ENCODE results near the gene JPH3.
"Not testable (repeated sequence)": the region's sequence is repeated elsewhere in the genome, so short reads cannot be mapped to it uniquely, and the experiment has no call there.

The JPH3 gene

DNA sequence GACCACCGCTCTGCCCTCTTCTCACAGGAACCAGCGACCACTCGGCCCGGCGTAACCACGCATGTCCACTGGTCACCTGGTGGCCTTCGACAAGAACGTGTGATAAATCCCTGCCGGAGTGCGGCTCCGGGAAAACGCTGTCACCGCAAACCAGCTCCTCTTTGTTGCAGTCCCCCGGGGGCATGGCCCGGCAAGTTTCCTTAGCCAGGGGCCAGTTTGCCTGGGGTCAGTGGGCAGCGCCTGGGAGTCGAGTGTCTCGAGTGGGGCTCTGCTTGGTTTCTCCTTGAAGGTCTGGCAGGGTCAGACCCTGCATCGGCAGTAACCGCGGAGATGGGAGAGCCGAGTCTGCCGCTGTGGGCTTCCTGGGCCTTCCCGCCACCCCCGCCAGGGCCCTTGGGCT is 52.5 kb downstream of the JPH3 start:
- no peak for DNase-seq (ENCODE audit: low read depth)

DNA sequence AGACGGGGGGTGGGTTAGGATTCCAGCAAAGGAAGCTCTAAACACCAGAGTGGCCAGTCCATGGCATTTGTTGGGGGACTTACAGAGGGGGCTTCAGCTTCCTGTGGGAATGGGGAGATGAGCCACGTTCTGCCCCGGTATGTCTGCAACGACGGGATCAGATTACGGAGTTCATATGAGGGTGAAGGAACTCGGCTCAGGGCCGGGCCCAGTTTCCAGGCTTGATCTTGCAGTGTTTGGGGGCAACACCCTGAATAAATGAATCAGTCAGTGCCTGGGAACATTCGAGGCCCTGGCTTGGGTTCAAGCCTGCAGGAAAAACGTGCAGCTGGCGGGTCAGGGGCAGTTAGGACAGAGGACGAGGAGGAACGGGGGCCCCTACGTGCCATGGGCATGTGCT is 54.0 kb downstream of the JPH3 start:
- no peak for DNase-seq (ENCODE audit: low read depth)

DNA sequence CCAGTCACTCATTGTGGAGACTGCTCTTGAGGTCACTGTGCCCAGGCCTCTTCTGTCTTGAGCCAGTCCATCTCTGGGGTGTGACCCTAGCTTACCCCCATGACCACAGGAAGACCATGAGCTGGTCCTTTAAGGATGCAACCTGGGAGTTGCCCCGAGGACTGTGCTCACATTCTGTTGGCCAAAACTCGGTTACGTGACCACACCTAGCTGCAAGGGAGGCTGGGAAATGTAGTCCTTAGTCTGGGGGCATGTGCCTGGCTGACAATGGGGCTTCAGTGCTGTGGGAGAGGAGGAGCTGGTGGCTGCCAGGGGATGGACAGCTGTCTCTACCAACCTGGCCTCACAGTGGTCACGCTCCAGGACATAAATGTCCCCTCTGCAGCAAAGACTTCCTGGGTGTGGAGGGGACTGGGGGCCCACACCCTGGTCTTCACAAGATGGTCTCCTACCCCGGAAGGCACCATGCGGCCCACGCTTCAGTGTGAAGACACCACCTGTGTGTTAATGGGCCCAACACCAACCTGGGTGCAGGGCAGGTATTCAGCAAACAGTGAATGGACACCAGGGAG is 55.4 kb downstream of the JPH3 start:
- no peak for DNase-seq (ENCODE audit: low read depth)

DNA sequence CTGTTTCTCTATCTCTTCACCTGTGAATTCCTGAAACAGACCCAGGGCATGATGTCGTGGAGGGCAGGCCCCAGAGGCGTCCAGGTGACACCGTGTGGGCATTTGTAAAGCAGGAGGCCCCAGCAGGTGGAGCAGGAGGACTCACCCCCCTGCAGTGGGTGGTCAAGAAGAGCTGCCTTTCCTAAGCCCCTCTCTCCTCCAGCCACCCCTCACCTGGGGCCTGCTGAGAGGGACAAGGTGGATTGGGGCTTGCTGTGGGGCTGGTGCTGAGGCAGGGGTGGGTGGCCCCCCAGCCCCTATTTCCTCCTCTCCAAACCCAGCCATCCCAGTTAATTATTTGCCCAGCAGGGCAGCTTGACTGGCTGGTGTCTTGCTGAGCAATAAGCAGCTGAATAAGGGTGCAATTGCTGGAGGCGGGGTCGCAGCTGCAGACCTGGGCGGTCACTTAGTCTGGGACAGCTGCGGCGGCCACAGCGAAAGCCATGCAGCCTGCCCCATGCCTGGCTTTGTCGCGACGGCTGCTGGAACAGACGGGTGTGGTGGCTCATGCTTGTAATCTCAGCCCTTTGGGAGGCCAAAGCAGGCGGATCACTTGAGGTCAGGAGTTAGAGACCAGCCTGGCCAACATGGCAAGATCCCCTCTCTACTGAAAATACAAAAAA is 56.4 kb downstream of the JPH3 start:
- DNase-seq (ENCODE audit: low read depth) = no peak

DNA sequence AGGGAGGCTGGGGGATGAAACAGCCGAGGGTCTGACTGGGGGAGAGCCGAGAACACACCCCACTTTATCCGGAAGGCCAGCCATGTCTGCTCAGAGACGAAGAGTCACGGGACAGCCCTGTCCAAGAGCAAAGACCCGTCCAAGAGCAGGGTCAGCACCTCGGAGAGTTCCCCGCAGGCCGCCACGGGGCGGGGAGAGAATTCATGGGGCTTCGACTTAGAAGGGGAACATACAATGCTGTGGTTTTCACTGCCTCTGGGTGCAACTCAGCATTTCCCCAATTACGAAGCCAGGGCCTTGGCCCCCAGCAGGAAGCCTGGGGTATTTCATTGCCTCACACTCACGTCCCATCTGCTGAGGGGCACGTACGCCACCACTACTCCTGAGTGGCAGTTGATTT is 59.3 kb downstream of the JPH3 start:
- no peak for DNase-seq (ENCODE audit: low read depth)

DNA sequence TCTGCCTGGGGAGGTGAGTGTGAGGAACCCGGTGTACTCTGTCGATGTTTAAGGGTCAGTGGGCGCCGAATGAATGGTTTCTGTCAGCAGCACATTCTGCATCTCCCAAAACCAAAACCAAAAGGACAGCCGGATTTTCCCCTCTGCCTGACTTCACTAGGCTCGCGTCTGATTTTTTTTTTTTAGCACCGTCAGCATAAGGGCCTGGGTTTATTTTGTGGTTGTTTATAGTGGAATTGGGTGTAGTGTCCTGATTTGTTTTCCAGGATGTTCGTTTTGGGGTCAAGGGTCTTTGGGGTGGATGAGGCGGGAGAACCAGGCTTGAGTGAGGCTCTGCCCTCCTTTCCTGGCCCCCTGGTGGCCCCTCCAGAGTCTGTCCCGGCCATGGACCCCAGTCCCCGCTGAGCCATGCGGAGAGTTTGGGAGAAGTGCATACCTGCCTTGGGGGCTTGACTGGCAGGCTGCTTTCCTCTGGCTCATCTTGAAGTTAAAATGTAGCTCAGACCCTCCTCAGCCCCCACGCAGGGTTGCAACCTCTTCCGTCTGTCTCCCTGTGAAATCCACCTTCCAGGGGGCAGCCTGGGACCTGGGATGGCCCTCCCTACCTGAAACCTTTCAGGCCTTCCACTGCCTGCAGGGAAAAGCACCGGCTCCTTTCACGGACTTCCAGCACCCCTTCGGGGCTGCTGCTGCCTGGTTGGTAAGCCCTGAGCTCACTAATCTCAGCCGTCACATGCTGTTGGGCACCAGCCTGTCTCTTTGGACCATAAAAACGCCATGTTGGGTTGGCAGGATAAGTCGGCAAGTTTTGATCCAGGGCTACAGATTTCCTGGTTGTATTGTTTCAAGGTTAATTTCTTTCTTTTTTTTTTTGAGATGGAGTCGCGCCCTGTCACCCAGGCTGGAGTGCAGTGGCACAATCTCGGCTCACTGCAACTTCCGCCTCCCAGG is 60.2 kb downstream of the JPH3 start:
- no peak for DNase-seq (ENCODE audit: low read depth)

DNA sequence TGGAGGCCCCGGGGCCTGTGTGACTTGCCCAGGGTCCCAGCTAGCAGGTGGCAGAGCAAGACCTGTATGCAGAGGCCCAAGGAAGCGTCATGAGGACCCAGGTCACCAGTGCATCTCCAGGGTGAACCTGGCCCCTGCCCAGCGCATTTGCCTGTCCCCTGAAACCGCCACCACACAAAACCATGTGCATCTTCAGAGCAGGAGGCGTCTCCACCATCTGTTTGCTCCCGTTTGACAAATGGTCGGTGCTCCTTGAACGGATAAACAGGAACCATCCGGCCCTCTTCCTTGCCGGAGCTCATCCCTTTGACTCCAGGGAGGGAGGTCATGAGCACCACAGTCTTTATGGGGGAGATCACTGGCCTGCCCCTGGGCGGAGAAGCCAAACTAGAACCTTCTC is 62.5 kb downstream of the JPH3 start:
- DNase-seq (ENCODE audit: low read depth) = no peak

DNA sequence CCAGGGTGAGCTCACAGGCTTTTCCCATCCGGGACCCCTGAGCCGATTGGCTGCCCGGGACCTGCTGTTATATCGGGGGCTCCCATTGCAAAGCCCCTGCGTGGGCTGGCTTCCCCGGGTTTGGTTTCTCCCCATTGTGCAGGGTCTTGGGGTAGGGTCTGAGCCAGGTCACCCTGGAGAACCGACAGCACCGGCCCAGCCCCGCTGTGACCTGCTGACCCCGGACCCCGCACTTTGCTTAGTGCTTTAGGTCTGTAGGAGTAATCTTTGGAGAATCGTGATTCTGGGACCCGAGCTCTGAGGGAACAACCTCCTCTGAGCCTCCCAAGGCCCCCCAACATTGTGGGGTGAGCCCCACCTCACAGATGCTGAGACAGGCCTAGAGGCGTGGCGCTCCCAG is 62.9 kb downstream of the JPH3 start:
- DNase-seq (ENCODE audit: low read depth) = no peak

DNA sequence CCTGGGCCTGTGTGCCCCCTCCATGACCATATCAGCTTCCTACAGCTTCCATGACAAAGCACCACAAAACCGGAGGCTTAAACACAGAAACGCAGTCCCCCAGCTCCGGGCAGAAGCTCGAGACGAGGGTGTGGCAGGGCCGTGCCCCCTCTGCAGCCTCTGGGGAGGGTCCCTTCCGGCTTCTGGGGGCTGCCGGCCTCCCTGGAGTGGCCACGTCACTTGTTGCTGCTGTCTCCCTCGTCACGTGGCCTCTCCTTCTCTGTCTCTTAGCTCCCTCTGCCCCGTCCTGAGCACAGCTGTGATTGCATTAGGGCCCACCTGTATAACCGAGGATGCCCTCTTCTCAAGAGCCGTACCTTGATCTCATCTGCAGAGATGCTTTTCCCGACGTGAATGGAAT is 64.6 kb downstream of the JPH3 start:
- DNase-seq (ENCODE audit: low read depth) = no peak

DNA sequence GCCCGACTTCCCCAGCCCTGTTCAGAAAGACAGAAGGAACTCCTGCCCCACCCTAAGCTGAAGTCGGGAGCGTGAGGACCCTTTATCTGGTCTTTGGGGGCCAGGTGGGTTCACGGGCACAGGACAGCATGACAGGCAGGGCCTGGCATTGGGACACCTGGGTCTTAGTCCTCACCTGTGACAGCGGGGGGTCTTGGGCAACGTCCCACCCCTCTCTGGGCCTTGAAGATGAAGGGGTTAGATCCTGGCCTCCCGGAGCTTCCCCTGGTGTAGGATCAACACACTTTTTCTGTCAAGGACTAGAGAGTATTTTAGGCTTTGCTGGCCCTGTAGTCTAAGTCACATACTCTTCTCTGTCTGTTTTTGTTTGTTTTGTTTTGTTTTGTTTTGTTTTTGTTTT is 65.1 kb downstream of the JPH3 start:
- DNase-seq (ENCODE audit: low read depth) = no peak

DNA sequence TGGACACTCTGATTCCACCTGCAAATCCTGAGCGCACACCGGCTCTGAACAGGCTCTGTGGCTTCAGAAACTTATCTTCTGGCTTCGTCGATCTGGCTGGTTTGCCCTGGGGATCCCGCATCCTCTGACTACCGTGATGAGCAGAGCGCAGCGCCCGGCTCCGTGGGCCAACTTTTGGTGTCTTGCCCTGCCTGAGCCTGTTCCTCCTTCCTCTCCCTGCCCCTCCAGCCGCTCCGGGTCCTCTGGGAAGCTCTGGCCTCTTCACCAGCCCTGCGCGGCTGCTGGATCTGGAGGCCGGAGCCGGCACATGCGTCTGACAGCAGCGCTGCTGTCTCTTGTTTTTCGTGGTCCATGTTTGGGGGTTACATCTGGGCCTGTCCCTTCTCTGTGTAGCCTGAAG is 65.6 kb downstream of the JPH3 start:
- no peak for DNase-seq (ENCODE audit: low read depth)

DNA sequence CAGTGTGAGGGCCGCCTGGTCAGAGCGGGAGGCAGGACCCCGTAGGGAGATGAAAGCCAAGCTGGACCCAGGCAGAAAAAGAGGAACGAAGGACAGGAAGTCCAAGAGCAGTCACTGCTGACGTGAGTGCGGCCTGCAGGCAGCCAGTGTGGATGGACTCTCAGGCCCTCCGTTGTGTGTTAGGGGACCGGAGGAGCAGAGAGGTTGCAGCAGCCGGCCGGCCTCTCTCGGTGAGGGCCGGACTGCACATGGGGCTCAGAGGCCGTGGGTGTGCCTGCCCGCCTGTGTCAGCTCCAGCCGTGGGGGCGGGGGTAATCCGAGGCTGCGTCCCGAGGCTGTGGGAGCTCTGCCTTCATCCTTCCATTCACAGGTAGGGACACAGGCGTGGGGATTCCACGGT is 67.4 kb downstream of the JPH3 start:
- DNase-seq (ENCODE audit: low read depth) = no peak

DNA sequence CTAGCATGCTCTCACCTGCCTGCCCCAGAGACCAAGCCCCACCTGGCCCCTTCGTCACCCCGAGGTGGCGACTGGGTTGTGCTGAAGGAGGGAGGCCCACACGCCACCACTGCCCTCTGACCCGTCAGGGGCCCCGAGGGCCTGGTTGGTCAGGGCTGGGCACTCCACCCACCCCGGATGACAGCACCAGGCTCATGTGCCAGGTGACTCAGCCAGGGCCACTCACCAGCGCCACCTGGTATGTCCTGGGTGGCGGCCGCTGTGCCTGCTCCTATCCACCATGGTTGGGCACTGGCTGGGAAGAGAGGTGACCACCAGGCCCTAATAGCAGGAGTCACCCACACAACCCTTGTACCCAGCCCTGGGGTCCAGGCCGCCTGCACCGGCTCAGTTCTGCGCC is 68.9 kb downstream of the JPH3 start:
- DNase-seq (ENCODE audit: low read depth) = no peak

DNA sequence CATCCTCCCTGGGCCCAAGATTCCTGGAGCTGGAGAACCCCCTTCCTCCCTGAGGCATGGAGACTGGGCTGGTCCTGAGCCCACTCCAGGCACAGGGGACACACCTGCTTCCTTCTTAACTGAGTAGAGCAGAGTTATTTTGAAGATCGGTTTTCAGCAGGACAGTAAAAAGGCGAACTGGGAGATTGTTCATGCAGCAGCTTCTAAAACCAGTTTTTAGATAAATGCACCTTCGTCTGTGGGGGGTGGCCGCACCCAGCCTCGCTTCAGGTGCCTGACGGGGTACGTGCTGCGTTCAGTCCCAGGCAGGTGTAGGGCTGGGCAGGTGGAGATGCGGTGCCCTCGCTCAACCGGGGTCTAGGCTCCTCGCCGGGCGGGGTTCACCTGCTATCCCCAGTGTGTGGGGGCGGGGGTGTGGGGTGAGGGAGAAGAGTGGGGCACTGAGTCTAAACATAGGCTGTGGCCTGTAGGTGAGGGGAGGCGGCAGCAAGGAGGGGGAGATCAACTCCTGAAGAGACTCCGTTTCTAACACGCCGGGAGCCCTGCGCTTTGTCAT is 69.5 kb downstream of the JPH3 start:
- no peak for DNase-seq (ENCODE audit: low read depth)

DNA sequence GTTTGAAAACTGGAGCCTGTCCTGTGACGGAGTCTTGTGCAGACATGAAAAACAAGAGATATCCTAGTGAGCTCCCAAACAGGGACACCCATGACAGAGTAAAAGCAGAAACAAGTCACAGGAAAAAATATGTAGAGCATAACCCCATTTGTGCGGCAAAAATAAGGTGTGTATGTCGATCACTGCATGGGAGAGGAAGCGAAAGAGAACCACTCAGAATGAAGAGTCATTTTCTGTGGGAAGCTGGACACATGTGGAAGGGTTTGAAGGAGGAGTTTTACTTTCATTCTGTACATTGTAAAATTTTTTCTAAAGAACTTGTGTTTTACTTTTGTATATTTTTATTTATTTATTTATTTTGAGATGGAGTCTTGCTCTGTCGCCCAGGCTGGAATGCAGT is 72.1 kb downstream of the JPH3 start:
- DNase-seq (ENCODE audit: low read depth) = no peak

DNA sequence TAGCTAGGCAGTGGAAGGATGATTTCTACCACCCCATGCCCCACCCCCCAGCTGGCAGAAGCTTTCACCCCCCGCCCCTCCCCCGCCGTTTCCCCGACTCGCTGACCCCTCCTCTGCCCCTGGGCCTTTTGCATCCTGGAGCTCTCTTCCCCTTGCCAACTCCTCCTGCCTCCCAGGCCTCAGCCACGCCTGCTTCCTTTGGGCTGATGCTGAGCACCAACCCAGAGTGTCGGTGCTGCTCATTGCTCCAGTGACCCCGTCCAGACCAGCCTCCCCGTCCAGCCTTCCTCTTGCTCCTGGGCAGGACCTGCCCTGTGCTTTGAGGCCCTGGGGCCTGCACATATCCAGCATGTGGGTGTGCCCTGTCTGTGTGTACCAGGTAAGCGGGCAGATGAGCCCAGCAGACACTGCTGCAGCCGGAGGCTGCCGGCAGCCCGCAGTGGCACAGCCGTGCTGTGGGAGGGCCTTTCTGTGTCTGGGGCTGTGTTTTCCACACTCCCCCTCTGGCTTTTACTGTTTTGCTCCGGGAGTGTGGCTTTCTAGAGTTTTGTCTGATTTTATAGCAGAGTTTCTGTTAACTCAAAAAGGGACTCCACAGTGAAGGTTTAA is 72.9 kb downstream of the JPH3 start:
- no peak for DNase-seq (ENCODE audit: low read depth)

DNA sequence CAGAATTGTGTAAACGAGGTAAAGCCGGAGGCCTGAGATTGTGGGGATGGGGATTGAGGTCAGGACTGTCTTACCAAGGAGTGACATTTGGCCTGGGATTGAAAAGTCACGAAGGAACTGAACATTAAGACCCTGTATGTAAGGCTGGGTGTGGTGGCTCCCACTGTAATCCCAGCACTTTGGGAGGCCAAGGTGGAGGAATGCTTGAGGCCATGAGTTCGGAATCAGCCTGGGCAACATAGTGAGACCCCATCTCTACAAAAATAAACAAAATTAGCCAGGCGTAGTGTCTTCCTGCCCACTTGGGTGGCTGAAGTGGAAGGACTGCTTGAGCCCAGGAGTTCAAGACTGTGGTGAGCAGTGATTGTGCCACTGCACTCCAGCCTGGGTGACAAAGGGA is 75.5 kb downstream of the JPH3 start:
- DNase-seq (ENCODE audit: low read depth) = no peak

DNA sequence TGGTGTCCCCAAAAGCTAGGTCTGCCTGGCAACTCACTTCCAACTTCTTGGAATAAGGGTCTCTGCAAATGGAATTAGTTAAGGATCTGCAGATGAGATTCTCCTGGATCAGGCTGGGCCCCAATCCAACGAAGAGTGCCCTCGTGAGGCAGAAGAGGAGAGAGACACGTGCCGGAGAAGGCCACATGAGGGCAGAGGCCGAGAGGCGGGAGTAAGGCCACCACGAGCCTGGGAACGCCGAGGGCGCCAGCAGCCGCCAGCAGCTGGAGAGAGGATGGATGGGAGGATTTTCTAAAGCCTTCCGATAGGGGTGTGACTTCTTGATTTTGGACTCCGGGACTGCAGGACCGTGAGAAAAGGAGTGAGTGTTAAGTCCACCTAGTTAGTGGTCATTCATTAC is 76.3 kb downstream of the JPH3 start:
- DNase-seq (ENCODE audit: low read depth) = no peak

DNA sequence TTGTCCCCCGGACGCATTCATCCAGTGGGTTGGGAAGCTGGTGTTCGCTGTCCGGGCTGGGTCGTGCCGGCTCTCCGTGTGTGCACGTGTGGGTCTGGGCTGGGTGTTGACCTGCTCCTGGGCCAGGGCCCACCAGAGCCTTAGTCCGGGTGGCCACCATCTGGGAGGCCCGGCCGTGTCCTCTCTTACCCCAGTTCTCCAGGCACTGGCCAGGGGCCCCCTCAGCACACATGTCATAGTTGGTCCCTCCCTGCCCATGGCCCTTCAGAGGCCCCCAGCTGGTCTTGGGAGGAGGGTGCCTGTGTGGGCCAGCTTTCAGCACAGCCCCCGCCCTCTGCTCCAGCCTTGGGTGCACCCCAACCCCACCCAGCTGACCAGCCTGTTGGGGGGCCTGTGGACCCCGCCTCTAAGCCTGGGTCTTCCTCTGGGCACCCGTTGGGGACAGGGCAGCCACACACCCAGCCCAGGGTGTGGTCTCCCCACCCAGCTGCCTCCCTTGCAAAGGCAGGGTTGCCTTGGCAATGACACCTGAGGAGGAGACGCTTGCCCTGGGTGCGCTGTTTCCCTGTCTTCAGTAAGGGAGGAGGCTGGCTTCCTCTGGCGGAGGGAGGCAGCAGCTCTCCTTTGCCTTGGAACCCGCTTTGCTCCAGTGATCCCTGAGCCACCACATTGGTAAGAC is 77.4 kb downstream of the JPH3 start:
- DNase-seq (ENCODE audit: low read depth) = no peak

DNA sequence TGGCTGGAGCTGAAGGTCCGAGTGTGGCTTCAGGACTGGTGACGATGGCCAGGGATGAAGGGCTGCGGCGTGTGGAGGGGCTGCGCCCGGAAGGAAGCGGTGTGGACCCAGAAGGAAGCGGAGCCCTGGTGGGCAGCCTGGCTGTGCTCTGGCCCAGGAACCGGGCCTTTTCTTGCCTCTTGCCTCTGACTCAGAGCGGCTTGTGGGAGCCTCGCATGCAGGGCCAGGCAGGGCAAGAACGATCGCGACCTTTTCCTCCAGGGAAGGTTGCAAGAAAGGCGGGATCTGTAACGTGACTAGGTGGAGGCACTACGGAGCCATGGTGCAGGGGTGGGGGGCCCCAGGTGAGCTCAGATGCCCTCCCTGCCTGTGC is 78.0 kb downstream of the JPH3 start:
- DNase-seq (ENCODE audit: low read depth) = no peak

DNA sequence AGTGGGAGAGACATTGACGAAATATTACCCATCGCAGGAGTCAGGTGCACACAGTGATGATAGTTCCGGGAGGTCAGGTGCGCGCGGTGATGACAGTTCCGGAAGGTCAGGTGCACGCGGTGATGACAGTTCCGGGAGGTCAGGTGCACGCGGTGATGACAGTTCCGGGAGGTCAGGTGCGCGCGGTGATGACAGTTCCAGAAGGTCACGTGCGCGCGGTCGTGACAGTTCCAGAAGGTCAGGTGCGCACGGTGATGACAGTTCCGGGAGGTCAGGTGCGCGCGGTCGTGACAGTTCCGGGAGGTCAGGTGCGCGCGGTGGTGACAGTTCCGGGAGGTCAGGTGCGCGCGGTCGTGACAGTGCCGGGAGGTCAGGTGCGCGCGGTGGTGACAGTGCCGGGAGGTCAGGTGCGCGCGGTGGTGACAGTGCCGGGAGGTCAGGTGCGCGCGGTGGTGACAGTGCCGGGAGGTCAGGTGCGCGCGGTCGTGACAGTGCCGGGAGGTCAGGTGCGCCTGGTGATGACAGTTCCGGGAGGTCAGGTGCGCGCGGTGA is 78.8 kb downstream of the JPH3 start:
- not testable (repeated sequence) for DNase-seq (ENCODE audit: low read depth)

Measured in stimulated activated CD8-positive, alpha-beta memory T cell treated with anti-CD3 and anti-CD28 coated beads, Interleukin-15, amount 100 ng/mL, for 24 hours (primary cell).